GM12892 (cell line): ENCODE measurements around the gene HTR4.

Source experiments
- POLR2A ChIP-seq: IDR thresholded peaks from 2 replicates; pipeline ENCODE4 v1.6.1; 2011; ENCODE audit warnings: low read depth, low read length, control low read depth
- POLR2AphosphoS5 ChIP-seq: IDR thresholded peaks from 2 replicates; pipeline ENCODE4 v1.6.1; 2011; ENCODE audit warnings: low read depth, low read length, control low read depth

- TF ChIP-seq POLR2AphosphoS5 (no peak), POLR2A (no peak)
Measured at GRCh38 chr5:148459669-148460068, 194.7 kb downstream of the HTR4 start.
